NCI-H345 (cell line): Measurements from ENCODE around the gene DIP2C.

Source experiments
- DNase-seq: peaks from one replicate; lab custom pipeline; 2025; lab: John Stamatoyannopoulos, UW

Gene DIP2C

DNA sequence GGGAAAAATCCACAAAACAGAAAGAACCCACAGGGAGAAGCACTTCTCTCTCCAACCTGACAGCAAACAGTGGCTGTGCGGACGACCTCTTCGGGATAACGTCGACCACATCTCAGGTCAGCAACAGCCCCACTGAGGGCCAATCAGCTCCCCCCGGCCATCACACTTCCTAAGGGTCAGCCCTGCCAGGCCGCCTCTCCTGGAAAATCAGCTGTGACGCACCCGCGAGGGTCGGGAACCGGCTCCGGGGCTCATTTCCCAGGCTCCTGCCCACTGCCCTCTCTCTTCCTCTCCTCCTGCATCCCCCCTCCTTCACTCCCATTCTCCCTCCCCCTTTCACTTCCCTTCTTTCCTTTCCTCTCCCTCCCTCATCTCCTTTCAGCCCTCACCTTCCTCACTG, 118.3 kb downstream of the DIP2C start:
- no peak for DNase-seq

DNA sequence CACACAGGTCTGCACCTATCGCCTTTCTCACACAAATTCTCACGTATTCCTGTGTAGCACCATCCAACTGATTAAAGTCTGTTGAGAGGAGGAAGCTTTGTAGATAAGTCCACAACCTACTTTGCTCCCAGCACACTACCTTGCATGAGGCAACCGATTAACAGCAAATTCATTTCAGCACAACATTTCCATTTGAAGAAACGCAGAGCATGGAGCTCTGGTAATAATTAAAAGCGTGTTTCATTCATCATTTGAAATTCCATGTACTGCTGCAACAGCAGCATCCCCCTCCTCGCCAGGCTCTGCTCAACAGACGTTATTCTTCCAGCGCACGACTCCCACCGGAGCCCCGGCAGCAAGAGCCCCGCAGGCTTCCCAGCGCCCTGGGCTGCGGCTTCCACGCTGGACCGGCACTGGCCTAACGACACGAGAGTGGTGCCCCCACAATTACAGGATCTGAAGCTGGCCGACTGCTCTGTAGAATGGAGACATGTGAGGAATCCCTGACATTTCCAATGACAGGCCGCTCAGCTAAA, 118.8 kb downstream of the DIP2C start:
- DNase-seq: no peak

DNA sequence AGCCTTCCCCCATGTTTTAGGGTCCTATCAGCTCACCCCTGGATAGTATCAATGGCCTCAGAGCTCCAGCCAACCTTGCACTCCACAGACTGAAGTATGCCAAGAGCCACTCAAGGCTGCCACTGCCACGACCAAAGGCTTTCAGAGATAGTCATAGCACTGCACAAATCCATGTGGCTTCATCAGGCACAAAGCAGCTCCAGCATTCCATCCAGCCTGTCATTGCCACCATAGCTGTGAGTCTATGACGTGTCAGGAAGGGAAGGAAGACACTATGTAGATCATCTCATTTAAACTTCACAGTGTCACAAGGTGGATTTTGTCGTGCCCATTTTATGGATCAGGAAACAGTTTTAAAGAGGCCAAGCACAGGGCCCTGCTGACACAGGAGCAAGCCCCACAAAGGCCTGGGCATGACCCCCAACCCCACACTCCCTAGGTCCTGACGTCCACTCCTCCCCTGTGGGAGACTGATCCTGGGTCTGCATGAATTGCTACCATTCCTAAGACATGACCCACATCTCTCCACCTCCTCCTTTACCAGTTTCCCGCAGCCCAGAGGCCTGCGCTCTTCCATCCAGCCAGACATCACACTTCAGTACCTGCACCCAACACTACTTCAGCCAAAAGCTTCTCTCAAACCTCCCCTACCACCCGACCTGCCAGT, 119.4 kb downstream of the DIP2C start:
- no peak for DNase-seq

DNA sequence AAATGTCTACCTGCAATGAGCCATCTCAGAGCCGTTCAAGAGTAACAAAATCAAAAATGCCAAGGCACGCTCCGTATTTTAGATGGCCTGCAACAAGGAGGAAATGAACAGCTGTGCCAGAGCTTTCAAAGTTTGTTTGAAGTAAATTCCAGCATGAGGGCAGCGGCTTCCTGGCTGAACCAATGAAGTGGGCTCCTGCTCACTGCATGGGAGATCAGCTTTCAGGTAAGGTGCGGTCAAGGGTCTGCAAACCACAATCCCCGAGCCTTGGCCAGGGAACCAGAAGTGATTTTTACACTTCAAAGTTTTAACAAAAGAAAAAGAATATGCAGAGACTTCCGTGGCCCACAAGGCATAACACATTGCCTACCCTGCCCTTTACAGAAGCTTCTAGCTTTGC, 120.6 kb downstream of the DIP2C start:
- no peak for DNase-seq

DNA sequence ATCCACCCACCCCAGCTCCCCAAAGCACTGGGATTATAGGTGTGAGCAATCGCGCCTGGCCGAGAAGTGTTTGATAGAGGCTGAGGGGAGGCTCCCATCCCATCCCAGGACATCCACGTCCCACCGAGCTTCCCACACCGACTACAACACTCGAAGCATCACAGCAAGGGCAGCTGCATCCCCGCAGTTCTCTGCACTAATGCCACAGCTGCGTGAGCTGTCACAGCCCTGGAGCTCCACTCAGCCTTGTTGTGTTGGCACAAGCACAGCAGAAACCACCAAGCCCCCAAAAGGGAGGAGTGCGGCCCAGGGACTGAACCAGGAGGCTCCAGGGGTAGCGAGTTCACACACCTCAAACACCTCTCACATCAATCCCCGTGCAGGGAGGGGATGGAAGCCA, 121.6 kb downstream of the DIP2C start:
- no peak for DNase-seq

DNA sequence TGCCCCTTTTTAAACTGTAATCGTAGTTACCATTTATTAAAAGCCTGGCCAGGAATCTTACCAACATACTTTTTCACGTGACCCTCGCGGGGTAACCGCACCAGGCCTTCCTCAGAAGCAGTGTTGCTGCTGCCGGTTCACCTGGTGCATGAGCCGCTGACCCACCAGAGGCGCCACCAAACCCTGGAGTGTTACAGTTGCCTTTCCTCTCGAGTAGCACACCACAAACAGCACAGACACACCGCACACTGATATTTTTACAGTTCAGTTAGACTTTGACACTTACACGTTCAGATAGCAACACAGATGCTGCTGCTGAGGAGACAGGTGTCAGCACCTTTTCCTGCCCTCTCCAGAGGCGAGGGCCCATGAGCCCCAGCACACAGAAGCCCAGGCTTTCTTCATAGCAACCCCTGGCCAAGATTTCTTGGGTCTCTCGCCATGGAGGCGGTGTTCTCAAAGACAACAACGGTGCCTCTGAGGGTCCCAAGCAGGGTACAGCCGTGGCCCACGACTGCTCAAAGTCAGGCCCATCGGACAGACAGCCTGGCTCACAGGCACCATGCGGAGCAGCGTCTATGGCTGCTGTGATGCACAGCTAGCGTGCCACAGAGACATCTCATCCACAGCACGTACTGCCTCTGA, 123.1 kb downstream of the DIP2C start:
- no peak for DNase-seq

DNA sequence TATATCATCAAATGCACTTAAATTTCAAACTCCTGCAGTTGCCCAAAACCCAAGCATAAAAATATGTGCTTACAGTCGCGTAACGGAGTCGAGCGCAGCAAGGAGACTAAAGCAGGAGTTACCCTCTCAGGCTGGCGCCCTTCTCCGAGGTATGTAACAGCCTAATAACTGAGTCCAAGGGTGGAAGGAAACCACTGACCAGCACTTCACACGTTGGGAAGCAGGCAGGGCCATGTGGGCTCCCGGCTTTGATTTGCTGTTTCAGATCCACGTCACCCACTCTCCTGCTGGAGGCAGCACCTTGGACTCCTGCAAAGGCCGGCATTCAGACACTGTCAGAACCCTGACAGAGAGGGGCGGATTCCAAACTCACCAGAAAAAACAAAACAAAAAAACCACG, 123.8 kb downstream of the DIP2C start:
- no peak for DNase-seq

DNA sequence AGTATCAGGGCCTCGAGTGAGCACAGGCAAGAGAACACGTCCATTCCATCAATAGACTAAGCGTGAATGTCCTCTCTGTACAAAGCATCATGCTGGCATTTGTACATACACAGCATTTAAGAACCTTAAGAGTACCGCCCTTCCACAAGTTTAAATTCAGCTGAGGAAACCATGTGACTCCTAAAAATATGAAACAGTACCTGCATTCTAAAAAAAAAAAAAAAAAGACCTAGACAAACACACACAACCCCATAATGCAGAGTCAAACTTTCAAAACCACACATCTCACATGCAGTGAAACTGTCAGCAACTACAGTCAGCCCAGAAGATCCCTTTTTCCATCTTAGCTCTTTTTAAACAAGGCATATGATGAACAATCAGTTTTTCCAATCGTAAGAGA, 124.3 kb downstream of the DIP2C start:
- no peak for DNase-seq

DNA sequence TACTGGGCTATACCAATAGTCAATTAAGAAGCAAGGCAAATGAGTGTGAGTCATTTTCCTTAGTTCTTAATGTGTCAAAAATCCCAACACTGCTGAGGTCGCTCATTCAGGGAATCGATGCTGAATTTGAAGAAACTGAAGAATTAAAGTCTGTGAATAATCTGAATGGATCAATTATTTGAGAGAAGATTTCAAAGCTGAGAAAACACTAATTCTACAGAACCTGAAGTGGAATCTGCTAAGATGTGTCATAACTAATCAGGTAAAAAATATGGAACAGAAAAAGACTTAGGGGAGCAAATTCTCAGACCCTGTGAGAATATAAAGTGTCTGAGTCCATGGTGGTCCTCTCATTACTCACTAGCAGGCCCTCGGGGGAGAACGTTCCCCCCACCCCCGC, 125.6 kb downstream of the DIP2C start:
- no peak for DNase-seq

DNA sequence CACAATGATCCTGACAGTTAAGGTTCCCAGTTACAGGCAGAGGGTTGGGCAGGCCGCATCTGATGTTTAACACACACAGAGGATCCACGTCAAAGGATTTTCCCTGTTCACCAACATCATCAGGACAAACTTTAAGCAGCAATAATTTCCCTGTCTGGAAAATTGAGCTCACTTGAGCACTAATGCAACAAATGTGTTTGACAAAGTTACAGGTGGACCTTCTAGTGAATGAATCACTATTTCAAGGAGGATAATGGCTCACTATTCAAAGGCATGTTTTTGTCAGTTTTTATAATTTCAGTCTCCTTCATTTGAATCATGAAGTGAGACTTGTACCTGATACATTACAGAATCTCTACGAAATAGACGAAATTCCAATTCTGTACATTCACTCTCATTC, 127.3 kb downstream of the DIP2C start:
- DNase-seq: no peak

DNA sequence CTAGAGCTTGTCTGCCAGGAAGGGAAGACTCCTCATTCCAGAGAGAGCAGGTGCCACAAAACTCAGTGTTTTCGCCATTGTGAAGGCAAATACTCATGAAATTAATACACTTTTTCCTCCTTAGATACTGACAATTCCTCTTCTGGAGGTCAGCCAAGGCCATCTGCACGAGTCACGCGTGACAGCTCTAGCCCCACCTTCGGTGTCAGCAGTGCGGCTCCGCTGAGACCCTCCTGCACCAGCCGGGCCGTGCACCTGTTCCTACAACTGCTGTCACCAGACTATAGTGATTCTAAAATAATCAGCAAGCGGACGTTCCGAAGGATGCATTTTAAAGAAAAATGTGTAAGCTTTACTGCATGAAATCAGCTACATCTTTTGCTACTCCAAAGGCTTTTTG, 127.7 kb downstream of the DIP2C start:
- DNase-seq: no peak

DNA sequence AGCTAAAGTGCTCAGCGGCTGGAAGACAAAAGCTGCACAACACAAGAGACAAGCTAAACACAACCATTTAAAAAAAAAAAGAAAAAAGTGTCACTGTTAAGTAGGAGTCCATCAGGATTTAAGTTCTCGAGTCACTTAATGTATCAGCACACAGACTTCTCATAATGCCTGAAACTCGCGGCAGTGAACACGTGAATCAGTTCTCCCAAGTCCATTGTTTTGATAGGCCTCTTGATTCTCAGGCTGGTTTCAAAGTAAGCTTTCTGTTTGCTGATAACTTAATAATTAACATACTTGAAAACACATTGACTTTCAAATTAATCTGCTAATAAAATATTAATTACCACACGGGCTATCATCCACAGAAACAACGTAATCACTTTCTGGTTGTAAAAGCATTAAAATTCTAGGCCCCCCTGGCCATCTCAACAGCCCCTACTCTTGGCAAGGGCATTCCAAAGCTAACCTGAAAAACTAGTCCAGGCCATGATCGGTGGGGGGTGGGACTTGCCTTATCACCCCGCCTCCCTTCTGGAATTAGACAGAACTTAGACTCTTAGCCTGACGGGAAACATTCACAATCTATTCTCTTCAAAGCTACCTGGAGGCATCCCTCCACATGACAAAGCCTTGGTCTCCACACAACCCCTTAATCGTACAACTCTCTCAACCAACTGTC, 129.0 kb downstream of the DIP2C start:
- DNase-seq: no peak

DNA sequence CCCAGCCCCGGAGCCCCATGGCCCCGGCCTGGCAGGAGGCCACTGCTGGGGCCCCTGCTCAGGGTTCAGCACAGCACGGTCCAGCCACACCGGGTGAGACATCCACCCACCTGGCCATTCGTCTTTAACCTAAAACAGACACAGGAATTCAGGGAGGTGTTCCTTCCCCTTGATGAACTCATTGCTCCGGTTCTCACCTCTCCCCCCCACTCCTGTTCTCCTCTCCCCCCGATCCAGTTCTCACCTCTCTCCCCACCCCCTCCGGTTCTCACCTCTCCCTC, 129.8 kb downstream of the DIP2C start:
- no peak for DNase-seq

DNA sequence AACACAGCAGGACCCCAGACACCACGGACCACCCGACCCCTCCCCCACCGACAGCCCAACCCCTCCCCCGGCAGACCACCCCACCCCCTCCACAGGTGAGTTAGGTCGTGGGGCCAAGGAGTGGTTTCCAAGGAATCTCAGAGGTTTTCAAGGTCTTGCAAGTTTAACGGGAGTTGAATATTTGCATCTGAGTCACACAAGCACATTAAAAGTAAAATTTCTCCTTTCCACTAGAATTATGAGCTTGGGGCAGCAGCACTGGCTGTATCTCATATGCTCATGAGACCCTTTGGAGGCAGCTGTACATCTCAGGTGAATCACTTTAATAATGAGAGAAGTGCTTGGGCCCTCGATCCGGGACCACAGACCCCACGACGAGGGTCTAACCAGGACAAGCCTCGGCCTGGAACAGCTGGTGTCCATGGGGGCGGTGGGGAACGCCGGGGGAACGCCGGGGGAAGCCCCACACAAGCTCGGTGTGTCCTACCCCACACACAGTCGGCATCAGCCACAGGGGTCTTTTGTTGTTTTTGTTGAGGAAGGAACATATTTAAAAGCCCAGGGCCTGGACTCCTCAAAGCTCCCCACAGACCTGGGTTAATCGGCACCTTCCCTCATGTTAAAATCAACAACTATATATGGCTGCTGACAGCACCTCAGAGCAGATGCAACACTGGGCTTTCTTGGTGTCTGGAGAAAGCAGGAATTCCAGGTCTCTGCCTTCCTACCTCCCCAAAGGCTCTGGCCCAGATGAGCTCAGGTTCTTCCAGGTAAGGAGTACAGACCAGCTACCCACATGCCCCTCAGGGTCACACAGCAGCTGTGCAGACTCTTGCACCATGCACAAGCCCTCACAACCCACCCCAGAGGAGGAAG, 130.3 kb downstream of the DIP2C start:
- DNase-seq: no peak

DNA sequence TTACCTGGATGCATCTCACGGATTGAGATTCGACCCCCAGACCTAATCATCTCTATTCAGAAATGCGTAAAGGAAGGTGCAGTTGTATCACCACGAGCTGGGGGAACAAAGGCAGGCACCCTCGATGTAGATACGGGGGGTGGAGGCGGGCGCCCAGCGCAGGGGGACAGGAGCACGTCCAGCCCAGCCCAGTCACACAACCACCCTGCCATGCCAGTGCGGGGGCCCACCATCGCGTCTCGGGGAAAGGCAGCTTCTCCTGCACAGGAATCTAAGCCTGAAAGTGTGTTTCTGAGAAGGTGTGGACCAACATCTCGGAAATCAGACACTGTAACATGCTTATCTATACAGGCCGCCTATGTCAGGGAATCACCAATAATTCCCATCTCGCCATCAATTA, 131.1 kb downstream of the DIP2C start:
- no peak for DNase-seq

DNA sequence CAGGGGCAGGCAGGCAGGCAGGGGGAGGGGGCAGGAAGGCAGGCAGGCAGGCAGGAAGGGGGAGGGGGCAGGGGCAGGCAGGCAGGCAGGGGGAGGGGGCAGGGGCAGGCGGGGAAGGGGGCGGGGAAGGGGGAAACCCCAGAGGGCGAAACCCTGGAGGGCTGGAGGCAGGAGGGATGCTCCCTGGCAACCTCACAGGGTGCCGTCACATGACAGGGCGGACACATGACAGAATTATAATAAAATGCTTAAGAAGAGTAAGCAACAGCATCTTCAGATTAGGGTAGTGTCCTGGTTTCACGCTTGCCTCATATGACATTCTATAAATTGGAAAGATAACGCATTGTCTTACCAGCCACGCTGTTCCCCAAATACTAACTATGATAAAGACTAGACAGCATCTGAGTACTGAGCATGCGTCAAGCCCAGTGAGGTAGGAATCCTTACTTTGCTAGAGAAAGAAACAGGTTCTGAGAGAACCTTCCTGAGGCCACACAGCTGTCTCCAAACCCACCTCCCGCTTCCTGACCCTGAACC, 131.6 kb downstream of the DIP2C start:
- DNase-seq: peak; percentile 8

DNA sequence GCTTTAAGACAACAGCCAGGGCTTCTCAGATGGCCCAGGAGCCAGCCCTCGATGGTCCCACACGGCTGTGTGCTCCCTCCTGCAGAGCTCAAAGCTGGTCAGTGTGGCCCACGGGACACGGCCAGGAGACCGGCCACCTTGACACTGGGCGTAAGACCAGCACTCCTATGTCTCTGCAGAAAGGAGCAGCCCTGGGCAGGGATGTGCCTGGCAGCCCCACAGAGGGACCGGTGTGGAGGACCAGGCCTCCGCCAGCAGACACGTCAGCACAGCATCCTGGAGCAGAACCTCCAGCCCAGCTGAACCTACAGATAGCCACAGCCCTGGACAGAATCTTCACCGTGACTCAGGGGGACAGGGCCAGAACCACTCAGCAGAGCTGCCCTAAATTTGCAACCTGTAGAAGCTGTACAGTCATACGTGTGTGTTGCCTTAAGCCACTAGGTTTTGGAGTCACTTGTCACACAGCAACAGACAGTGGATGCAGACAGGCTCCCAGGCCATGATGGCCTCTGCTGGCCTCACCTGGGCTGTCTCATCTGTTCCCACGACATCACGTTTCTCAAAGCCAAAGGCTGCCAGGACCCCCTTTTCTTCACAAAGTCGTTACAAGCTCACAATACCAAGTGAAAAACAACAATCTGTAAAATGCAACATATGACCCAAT, 132.4 kb downstream of the DIP2C start:
- no peak for DNase-seq

DNA sequence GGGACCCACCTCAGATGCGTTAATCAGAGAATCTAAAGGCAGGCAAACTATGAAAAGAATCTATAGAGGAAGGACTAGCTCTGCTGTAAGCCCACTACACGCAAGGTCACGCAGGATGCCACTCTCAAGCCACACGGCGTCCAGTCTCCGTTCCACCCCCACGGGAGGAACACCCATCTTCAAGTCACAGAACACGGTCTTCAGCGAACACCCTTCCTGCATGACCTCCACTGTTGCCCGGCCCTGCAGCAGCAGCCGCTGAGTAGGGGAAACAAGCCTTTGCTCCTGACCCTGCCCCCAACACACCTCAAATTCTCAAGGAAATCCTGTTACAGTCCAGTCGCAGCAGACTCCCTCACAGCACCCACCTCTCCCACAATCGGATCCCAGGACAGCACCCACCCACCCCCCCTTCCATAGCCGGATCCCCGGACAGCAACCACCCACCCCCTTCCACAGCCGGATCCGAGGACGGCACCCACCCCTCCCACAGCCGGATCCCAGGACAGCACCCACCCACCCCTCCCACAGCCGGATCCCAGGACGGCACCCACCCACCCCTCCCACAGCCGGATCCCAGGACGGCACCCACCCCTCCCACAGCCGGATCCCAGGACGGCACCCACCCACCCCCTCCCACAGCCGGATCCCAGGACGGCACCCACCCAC, 133.7 kb downstream of the DIP2C start:
- DNase-seq: no peak

DNA sequence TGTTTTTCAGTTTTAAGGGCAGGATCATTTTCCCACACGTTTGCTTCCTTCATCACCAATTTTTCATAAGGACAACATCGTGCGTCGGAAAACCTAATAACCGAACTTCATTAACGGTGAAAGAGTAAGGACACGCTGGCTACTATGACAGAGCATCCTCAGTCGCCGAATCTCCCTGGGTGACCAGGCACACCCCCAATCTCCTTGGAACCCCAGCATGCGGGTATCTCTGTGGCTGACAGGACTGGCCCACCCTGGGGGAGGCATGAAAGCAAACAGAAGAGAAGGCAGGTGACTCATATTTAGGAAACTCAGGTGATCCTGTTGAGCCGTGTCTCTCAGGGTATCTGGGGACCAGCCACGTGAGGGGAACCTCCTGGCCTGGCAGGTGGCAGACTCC, 134.2 kb downstream of the DIP2C start:
- no peak for DNase-seq

DNA sequence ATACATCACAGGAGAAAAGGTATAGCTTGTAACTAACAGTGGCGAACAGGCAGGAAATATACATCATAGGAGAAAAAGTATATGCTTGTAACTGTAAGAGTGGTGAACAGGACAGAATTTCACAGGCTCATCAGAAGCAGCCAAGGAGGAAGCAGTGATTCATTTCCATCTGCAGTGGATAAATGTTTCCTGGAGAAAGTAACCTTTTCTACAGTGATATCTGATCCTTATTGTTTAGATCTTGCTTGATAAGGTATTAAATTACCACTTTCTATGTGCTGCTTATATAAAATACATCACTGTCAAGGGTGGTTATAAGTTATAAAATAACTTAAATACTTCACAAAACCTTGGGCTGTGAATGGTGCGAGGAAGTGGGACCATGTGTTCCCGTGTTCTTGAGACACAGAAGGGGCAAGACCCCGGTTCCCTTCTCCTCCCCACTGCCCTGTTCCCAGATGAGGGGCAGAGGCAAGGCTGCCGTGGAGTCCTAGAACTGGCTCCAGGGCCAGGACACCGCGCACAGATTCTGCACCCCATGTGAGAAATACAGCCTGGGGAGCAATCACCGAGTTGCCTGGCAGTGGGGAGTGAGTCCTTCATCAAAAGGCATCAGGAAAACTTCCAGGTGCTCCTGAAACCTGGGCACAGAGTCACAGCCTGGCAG, 135.2 kb downstream of the DIP2C start:
- no peak for DNase-seq

DNA sequence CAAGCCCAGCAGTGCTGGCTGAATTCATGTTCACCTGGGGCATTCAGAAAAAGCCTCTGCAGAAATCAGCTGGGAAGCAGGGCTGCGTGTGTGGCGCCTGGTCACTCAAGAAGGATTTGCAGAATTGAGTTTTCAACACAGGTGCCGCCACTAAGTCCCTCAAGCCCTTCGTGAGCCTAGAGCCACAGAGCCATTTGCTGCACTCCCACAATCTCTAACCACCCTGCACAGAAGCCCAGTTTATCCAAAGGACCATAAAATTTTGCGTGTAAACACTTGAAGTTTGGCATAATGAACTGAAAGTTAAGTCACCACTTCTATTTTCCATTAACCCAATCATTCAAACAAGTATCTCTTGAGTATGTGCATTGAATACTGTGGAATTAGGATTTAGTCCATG, 136.2 kb downstream of the DIP2C start:
- DNase-seq: no peak
